DOHH2 (cell line): Measurements from ENCODE around the gene MYNN.

Experiments
- EZH2phosphoT487 ChIP-seq: fragments of 200-600 bp; sonication (generic); IDR thresholded peaks from 2 replicates; pipeline ENCODE4 v1.6.1; 2017; ENCODE audit warnings: borderline replicate concordance, mild to moderate bottlenecking, antibody characterized with exemption, low read length, moderate library complexity, mixed read lengths
- TF ChIP-seq, protein P1 (sequence below): fragments of 200-600 bp; sonication (generic); IDR thresholded peaks from one replicate; pipeline ENCODE4 v1.5.1; 2014; ENCODE audit warnings: antibody characterized with exemption, mild to moderate bottlenecking, low read depth, low read length; ENCODE audit not compliant: poor library complexity, severe bottlenecking

DNA sequence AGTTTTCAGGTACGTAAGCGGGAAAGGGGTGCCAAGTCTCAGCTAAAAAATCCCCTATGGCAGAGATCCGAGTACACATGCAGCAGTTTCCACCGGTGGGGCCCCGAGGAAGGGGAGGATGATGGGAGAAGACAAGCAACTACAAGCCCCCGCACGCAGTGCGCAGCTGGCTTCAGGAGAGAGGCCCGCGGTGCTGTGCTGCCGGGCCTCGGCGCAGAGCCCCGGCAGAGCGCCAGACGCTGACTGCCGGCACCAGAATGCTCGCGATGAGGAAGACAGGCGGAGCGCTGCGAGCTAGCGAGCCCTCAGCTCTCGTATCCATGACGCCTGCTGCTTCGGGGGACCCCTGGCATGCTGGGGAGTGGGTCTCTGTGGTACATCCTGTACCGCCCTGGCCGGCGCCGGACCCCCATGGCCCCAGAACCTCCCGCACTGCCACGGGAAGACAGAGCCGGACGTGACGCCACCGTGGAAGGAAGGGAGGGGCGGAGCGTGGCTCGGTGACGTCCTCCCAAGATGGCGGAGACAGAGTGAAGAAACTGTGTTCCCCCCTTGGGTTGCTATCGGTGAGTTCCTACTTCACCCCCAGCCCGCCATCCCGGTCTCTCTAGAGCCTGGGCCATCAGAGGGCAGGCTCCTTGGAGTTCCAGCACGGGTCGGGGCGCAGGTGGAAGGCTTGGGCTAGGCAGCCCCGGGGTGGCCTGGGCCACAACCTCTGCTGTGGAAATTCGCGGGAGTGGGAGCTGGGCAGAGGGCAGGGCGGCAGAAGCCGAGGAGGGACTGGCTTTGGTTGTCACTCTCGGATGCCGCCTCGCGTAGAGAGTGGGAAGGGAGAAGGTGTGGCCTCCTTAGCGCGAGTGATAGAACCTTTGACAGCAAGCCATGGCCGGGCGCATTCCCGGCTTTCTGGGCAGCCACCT, at the start of gene MYNN:
- TF ChIP-seq, protein P1, sequence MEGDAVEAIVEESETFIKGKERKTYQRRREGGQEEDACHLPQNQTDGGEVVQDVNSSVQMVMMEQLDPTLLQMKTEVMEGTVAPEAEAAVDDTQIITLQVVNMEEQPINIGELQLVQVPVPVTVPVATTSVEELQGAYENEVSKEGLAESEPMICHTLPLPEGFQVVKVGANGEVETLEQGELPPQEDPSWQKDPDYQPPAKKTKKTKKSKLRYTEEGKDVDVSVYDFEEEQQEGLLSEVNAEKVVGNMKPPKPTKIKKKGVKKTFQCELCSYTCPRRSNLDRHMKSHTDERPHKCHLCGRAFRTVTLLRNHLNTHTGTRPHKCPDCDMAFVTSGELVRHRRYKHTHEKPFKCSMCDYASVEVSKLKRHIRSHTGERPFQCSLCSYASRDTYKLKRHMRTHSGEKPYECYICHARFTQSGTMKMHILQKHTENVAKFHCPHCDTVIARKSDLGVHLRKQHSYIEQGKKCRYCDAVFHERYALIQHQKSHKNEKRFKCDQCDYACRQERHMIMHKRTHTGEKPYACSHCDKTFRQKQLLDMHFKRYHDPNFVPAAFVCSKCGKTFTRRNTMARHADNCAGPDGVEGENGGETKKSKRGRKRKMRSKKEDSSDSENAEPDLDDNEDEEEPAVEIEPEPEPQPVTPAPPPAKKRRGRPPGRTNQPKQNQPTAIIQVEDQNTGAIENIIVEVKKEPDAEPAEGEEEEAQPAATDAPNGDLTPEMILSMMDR: peak; percentile 46
- no peak for TF ChIP-seq EZH2phosphoT487
